ENCODE data around the gene NHERF1. TPM values are rescaled to one million over a fixed set of nuclear protein-coding genes. Genes with fewer than 3 reads are reported as not detected.

The NHERF1 gene
- total RNA-seq, 2 donors from 2014 or later: 186 to 244 TPM

DNA sequence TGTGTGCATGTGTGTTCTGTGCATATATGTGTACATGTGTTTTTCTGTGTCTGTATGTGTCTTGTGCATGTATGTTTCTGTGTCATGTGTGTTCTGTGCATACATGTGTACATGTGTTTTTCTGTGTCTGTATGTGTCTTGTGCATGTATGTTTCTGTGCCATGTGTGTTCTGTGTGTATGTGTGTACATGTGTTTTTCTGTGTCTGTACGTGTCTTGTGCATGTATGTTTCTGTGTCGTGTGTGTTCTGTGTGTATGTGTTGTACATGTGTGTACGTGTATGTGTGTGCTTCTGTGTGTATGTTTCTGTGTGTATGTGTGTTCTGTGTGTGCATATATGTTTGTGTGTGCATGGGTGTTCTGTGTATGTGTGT lies 19.7 kb upstream of the NHERF1 start:
- intact Hi-C loops (cut with DNase I): no loop called here
- TF ChIP-seq, protein P1, sequence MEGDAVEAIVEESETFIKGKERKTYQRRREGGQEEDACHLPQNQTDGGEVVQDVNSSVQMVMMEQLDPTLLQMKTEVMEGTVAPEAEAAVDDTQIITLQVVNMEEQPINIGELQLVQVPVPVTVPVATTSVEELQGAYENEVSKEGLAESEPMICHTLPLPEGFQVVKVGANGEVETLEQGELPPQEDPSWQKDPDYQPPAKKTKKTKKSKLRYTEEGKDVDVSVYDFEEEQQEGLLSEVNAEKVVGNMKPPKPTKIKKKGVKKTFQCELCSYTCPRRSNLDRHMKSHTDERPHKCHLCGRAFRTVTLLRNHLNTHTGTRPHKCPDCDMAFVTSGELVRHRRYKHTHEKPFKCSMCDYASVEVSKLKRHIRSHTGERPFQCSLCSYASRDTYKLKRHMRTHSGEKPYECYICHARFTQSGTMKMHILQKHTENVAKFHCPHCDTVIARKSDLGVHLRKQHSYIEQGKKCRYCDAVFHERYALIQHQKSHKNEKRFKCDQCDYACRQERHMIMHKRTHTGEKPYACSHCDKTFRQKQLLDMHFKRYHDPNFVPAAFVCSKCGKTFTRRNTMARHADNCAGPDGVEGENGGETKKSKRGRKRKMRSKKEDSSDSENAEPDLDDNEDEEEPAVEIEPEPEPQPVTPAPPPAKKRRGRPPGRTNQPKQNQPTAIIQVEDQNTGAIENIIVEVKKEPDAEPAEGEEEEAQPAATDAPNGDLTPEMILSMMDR (IDR thresholded peaks at IDR 0.05): no peak

GRCh38 chr17:74729368-74729767 lies 19.1 kb upstream of the NHERF1 start:
- H3K27ac ChIP-seq: no peak overlapping the region
- H3K27me3 ChIP-seq: no peaks in the 10 kb centered on the region
- no peaks in the 10 kb centered on the region for H3K36me3 ChIP-seq
- TF ChIP-seq, protein P1 (IDR thresholded peaks at IDR 0.05): no peak
- no peak for DNase-seq
- intact Hi-C loops (cut with DNase I): no loop called here
- H3K4me3 ChIP-seq: no peak overlapping the region
- no peak overlapping the region for H3K9ac ChIP-seq (ENCODE audit: low read depth in 2 of 2, low read length in 2 of 2)
- H3K4me1 ChIP-seq: no peaks in the 10 kb centered on the region
- no peaks in the 10 kb centered on the region for H3K9me3 ChIP-seq

More for the DNA sequence above, 19.7 kb upstream of the NHERF1 start:
- Histone ChIP-seq H3K4me3 (no peak overlapping the region), H3K4me1 (no peaks in the 10 kb centered on the region), H3K27me3 (no peaks in the 10 kb centered on the region), H3K9me3 (no peaks in the 10 kb centered on the region), H3K27ac (no peak overlapping the region), H3K9ac (ENCODE audit: low read depth in 2 of 2, low read length in 2 of 2) (no peak overlapping the region), H3K36me3 (no peaks in the 10 kb centered on the region)
- no peak for DNase-seq

- no peaks in the 10 kb centered on the region for H3K27me3 ChIP-seq
- TF ChIP-seq, protein P1 (IDR thresholded peaks at IDR 0.05): no peak
- no peaks in the 10 kb centered on the region for H3K9me3 ChIP-seq
- H3K27ac ChIP-seq: no peak overlapping the region
- intact Hi-C loops (cut with DNase I): loop anchor here (10.0 kb wide), 1 partner anchor 75 kb away; no protein-coding TSS in a partner anchor
- DNase-seq: no peak
- H3K4me1 ChIP-seq: no peaks in the 10 kb centered on the region
- no peak overlapping the region for H3K9ac ChIP-seq (ENCODE audit: low read depth in 2 of 2, low read length in 2 of 2)
- H3K4me3 ChIP-seq: no peak overlapping the region
- no peaks in the 10 kb centered on the region for H3K36me3 ChIP-seq
These were observed 18.6 kb upstream of the NHERF1 start for GRCh38 chr17:74729866-74730265.

DNA sequence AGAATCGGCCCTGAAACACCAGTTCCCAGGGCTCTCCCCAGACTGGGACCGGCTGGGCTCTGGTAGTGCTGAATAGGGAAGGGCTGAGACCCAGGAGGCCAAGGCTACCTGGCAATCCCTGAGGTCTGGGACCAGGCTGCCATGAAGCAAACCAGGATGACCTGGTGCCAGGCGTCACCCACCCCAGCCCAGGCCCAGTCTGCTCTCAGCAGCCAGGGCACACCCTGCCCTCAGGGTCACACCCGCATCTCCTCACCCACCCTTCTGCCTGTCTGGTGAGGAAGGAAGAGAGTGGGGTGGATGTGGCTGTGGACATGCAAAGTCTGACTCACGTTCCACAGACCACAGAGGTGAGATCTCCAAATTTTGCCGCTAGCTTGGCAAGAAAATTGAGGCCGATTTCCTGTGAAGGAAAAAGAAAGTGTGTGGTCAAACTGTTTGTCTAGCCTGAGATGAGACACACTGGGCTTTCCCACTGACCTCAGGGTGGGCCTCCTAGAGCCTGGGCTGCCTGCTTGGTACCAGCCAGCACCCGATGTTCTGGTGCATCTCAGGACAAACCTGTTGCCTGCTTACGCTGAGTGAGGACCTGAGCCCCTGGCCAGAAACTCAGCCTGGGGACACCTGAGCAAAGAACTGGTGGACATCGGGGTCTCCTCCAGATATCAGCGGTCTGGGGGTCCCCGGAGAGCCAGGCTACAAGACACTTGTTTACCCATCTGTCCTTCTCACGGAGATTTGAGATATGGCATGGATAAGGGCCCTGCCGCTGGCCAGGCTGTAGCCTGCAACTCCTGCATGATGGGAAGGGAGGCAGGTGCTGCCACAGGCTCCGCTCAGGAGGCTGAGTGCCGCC lies 17.7 kb upstream of the NHERF1 start:
- Histone ChIP-seq H3K9ac (ENCODE audit: low read depth in 2 of 2, low read length in 2 of 2) (no peak overlapping the region), H3K27ac (no peak overlapping the region), H3K36me3 (no peaks in the 10 kb centered on the region), H3K4me3 (no peak overlapping the region), H3K4me1 (no peaks in the 10 kb centered on the region), H3K27me3 (no peaks in the 10 kb centered on the region), H3K9me3 (no peaks in the 10 kb centered on the region)
- intact Hi-C loops (cut with DNase I): loop anchor here (10.0 kb wide), 1 partner anchor 76 kb away; no protein-coding TSS in a partner anchor
- TF ChIP-seq, protein P1 (IDR thresholded peaks at IDR 0.05): no peak
- no peak for DNase-seq

GRCh38 chr17:74731347-74731605 lies 17.2 kb upstream of the NHERF1 start:
- TF ChIP-seq, protein P1 (IDR thresholded peaks at IDR 0.05): no peak
- intact Hi-C loops (cut with DNase I): loop anchor here (10.0 kb wide), 1 partner anchor 76 kb away; no protein-coding TSS in a partner anchor
- peaks cover under 1% of the 10 kb centered on the region for H3K4me1 ChIP-seq
- no peaks in the 10 kb centered on the region for H3K27me3 ChIP-seq
- H3K9me3 ChIP-seq: no peaks in the 10 kb centered on the region
- H3K9ac ChIP-seq (ENCODE audit: low read depth in 2 of 2, low read length in 2 of 2): no peak overlapping the region
- H3K27ac ChIP-seq: no peak overlapping the region
- no peak overlapping the region for H3K4me3 ChIP-seq
- DNase-seq: no peak
- H3K36me3 ChIP-seq: no peaks in the 10 kb centered on the region
